H9 (cell line): ENCODE results near the gene ZNF780A. TPM values are rescaled to one million over a fixed set of nuclear protein-coding genes. Genes with fewer than 3 reads are reported as not detected.

Experiments
- DNase-seq: peaks from one replicate; pipeline ENCODE4 v3.0.0-alpha.2; 2017
- H2AFZ ChIP-seq: one replicate; pipeline ENCODE4 v1.6.1; 2013; ENCODE audit warnings: mild to moderate bottlenecking, low read length, control low read depth, moderate library complexity
- H2AK5ac ChIP-seq: 2 replicates; pipeline ENCODE4 v1.6.1; 2013; ENCODE audit warnings: low read length, control low read depth, mixed read lengths; ENCODE audit not compliant: insufficient read length
- H2BK120ac ChIP-seq: one replicate; pipeline ENCODE4 v1.6.1; 2013; ENCODE audit warnings: low read depth, mild to moderate bottlenecking, low read length, control low read depth, inconsistent platforms; ENCODE audit not compliant: poor library complexity, severe bottlenecking
- H2BK12ac ChIP-seq: 2 replicates; pipeline ENCODE4 v1.6.1; 2013; ENCODE audit warnings: low read length, control low read depth, mixed read lengths, low read depth; ENCODE audit not compliant: insufficient read length
- H2BK15ac ChIP-seq: 2 replicates; pipeline ENCODE4 v1.6.1; 2013; ENCODE audit warnings: low read depth, low read length, control low read depth
- H2BK20ac ChIP-seq: one replicate; pipeline ENCODE4 v1.6.1; 2013; ENCODE audit warnings: low read depth, mild to moderate bottlenecking, low read length, control low read depth, inconsistent platforms; ENCODE audit not compliant: poor library complexity, severe bottlenecking
- H2BK5ac ChIP-seq: 2 replicates; pipeline ENCODE4 v1.6.1; 2013; ENCODE audit warnings: low read length, control low read depth, mixed read lengths; ENCODE audit not compliant: insufficient read length
- H3K14ac ChIP-seq: 2 replicates; pipeline ENCODE4 v1.6.1; 2013; ENCODE audit warnings: low read length, control low read depth; ENCODE audit not compliant: insufficient read depth
- H3K18ac ChIP-seq: 2 replicates; pipeline ENCODE4 v1.6.1; 2013; ENCODE audit warnings: low read depth, mild to moderate bottlenecking, mixed read lengths, low read length, control low read depth; ENCODE audit not compliant: insufficient read length
- H3K23ac ChIP-seq: 2 replicates; pipeline ENCODE4 v1.6.1; 2013; ENCODE audit warnings: low read length, control low read depth, mixed read lengths, low read depth; ENCODE audit not compliant: insufficient read length
- H3K23me2 ChIP-seq: 2 replicates; pipeline ENCODE4 v1.6.1; 2013; ENCODE audit warnings: low read depth, mild to moderate bottlenecking, mixed read lengths, low read length, control low read depth; ENCODE audit not compliant: insufficient read length, poor library complexity, severe bottlenecking
- H3K27ac ChIP-seq: 2 replicates; pipeline ENCODE4 v1.5.1; 2013; ENCODE audit warnings: low read length, control low read depth, mixed read lengths, low read depth; ENCODE audit not compliant: insufficient read length
- H3K27me3 ChIP-seq: 2 replicates; pipeline ENCODE4 v1.6.1; 2013; ENCODE audit warnings: low read length, control low read depth, inconsistent platforms; ENCODE audit not compliant: insufficient read depth
- H3K4ac ChIP-seq: 2 replicates; pipeline ENCODE4 v1.6.1; 2013; ENCODE audit warnings: low read depth, mild to moderate bottlenecking, control low read depth, inconsistent platforms, low read length, moderate library complexity
- H3K4me1 ChIP-seq: 2 replicates; pipeline ENCODE4 v1.6.1; 2013; ENCODE audit warnings: low read length, control low read depth, inconsistent platforms; ENCODE audit not compliant: insufficient read depth
- H3K4me2 ChIP-seq: 2 replicates; pipeline ENCODE4 v1.6.1; 2013; ENCODE audit warnings: low read length, control low read depth, mixed read lengths; ENCODE audit not compliant: insufficient read length, insufficient read depth
- H3K56ac ChIP-seq: 2 replicates; pipeline ENCODE4 v1.6.1; 2013; ENCODE audit warnings: low read depth, mild to moderate bottlenecking, mixed read lengths, low read length, control low read depth; ENCODE audit not compliant: insufficient read length
- H3K79me1 ChIP-seq: 2 replicates; pipeline ENCODE4 v1.6.1; 2013; ENCODE audit warnings: low read depth, mild to moderate bottlenecking, moderate library complexity, low read length, control low read depth, inconsistent platforms; ENCODE audit not compliant: insufficient read depth, poor library complexity, severe bottlenecking
- H3K79me2 ChIP-seq: 2 replicates; pipeline ENCODE4 v1.6.1; 2013; ENCODE audit warnings: low read length, control low read depth, inconsistent platforms; ENCODE audit not compliant: insufficient read depth
- H3K9ac ChIP-seq: 2 replicates; pipeline ENCODE4 v1.6.1; 2013; ENCODE audit warnings: low read length, control low read depth, mixed read lengths; ENCODE audit not compliant: insufficient read length; ENCODE audit errors: extremely low read depth
- H3K9me3 ChIP-seq: one replicate; pipeline ENCODE4 v1.6.1; 2013; ENCODE audit warnings: low read depth, low read length, inconsistent platforms; ENCODE audit not compliant: control insufficient read depth
- H3T11ph ChIP-seq: one replicate; pipeline ENCODE4 v1.6.1; 2013; ENCODE audit warnings: mild to moderate bottlenecking, low read length, control low read depth, inconsistent platforms
- H4K20me1 ChIP-seq: one replicate; pipeline ENCODE4 v1.6.1; 2013; ENCODE audit not compliant: control insufficient read depth, insufficient read length, insufficient read depth
- H4K5ac ChIP-seq: 2 replicates; pipeline ENCODE4 v1.6.1; 2013; ENCODE audit warnings: low read depth, mild to moderate bottlenecking, mixed read lengths, low read length, control low read depth; ENCODE audit not compliant: insufficient read length
- H4K8ac ChIP-seq: replicated peaks from 2 replicates; pipeline ENCODE4 v1.6.1; 2013; ENCODE audit warnings: low read length, control low read depth, mixed read lengths, low read depth; ENCODE audit not compliant: insufficient read length
- H4K91ac ChIP-seq: 2 replicates; pipeline ENCODE4 v1.6.1; 2013; ENCODE audit warnings: low read depth, mild to moderate bottlenecking, moderate library complexity, mixed read lengths, low read length, control low read depth; ENCODE audit not compliant: insufficient read length
- H3K27ac Mint-ChIP-seq, 3 experiments: 2 replicates in 2 of 3; 3 replicates in 1 of 3; pipeline ENCODE4 v1.8.0; 2020 to 2021; ENCODE audit warnings: mixed read lengths in 3 of 3, mild to moderate bottlenecking in 1 of 3, moderate library complexity in 1 of 3
- H3K27me3 Mint-ChIP-seq: 2 replicates; pipeline ENCODE4 v1.8.0; 2021; ENCODE audit warnings: low read depth, mild to moderate bottlenecking, moderate library complexity, mixed read lengths
- H3K36me3 Mint-ChIP-seq, 3 experiments: 2 replicates in 2 of 3; 3 replicates in 1 of 3; pipeline ENCODE4 v1.8.0; 2020 to 2021; ENCODE audit warnings: low read depth in 3 of 3, mixed read lengths in 3 of 3; ENCODE audit not compliant: insufficient read depth in 1 of 3
- H3K4me1 Mint-ChIP-seq, 2 experiments: 2 replicates each; pipeline ENCODE4 v1.8.0; 2020; ENCODE audit warnings: mixed read lengths in 2 of 2
- H3K4me3 Mint-ChIP-seq, 2 experiments: 2 replicates in 1 of 2; 3 replicates in 1 of 2; pipeline ENCODE4 v1.8.0; 2020 to 2021; ENCODE audit warnings: mild to moderate bottlenecking in 2 of 2, mixed read lengths in 2 of 2, moderate library complexity in 1 of 2
- H3K9me3 Mint-ChIP-seq, 2 experiments: 2 replicates in 1 of 2; 3 replicates in 1 of 2; pipeline ENCODE4 v1.8.0; 2020; ENCODE audit warnings: mild to moderate bottlenecking in 2 of 2, mixed read lengths in 2 of 2, moderate library complexity in 1 of 2
- CTCF ChIP-seq: fragments of 200-600 bp; sonication (generic); conservative IDR thresholded peaks from 3 replicates; pipeline ENCODE4 v1.8.0; 2021; ENCODE audit warnings: antibody characterized with exemption, mild to moderate bottlenecking
- WGBS: extraction: QIAGEN DNeasy Blood & Tissue Kit; methylation state at CpG from one replicate; pipeline ENCODE4 v1.1.7; 2013; ENCODE audit warnings: missing lambda C conversion rate, low lambda C conversion rate, mixed read lengths; ENCODE audit not compliant: insufficient read length; ENCODE audit errors: extremely low coverage; 5-methylcytosine and 5-hydroxymethylcytosine counted together
- total RNA-seq: library from RNA; stranded (reverse); gene quantifications from 2 replicates; pipeline ENCODE4 v1.2.1, GENCODE V29; 2021

ZNF780A gene
- total RNA-seq, 1 experiment from 2014 or later = 16.7 TPM

GRCh38 chr19:40057166-40057565, 33.6 kb downstream of the ZNF780A start:
- Histone ChIP-seq H4K5ac (no peak overlapping the region), H3K4ac (no peak overlapping the region), H3K18ac (no peak overlapping the region), H3K79me2 (peaks cover 7% of the 10 kb centered on the region), H2AFZ (no peak overlapping the region), H3K23ac (no peak overlapping the region), H2BK15ac (no peak overlapping the region), H4K20me1 (no peaks in the 10 kb centered on the region), H3K9ac (no peak overlapping the region), H4K8ac (no peak overlapping the region), H2BK12ac (no peak overlapping the region), H2BK5ac (no peak overlapping the region), H3K4me2 (no peak overlapping the region), H3T11ph (no peak overlapping the region), H3K79me1 (peaks cover 4% of the 10 kb centered on the region), H3K56ac (no peak overlapping the region), H3K4me1 (no peaks in the 10 kb centered on the region), H2AK5ac (no peak overlapping the region), H2BK120ac (no peak overlapping the region), H3K27ac (no peak overlapping the region), H2BK20ac (no peak overlapping the region), H4K91ac (no peak overlapping the region), H3K27me3 (no peaks in the 10 kb centered on the region), H3K9me3 (no peaks in the 10 kb centered on the region), H3K23me2 (peaks cover 8% of the 10 kb centered on the region), H3K14ac (no peak overlapping the region)
- no peak for TF ChIP-seq CTCF
- H3K36me3 Mint-ChIP-seq = peaks cover 5 to 12% (median 6%) of the 10 kb centered on the region in 3 experiments; a peak in 6 of 7 replicates
- peaks cover 29 to 33% of the 10 kb centered on the region in 2 experiments for H3K9me3 Mint-ChIP-seq
- peak overlapping the region; percentile 96 to 99; a peak in 2 of 5 replicates for H3K4me3 Mint-ChIP-seq
- peaks cover 12 to 17% of the 10 kb centered on the region in 2 experiments for H3K4me1 Mint-ChIP-seq
- no CpG with 5 or more reads among the region's 1 CpG for WGBS
- DNase-seq = no peak
- no peak overlapping the region for H3K27ac Mint-ChIP-seq
- peaks cover 8% of the 10 kb centered on the region for H3K27me3 Mint-ChIP-seq
